LNCAP (cell line): ENCODE data around the gene CRYGC.
"Not testable (repeated sequence)": the region's sequence is repeated elsewhere in the genome, so short reads cannot be mapped to it uniquely, and the experiment has no call there.

Experiments
- CTCF ChIP-seq: fragments of 450-650 bp; IDR thresholded peaks from 2 replicates; pipeline ENCODE4 v1.5.1; 2017; ENCODE audit warnings: mild to moderate bottlenecking

Gene CRYGC

DNA sequence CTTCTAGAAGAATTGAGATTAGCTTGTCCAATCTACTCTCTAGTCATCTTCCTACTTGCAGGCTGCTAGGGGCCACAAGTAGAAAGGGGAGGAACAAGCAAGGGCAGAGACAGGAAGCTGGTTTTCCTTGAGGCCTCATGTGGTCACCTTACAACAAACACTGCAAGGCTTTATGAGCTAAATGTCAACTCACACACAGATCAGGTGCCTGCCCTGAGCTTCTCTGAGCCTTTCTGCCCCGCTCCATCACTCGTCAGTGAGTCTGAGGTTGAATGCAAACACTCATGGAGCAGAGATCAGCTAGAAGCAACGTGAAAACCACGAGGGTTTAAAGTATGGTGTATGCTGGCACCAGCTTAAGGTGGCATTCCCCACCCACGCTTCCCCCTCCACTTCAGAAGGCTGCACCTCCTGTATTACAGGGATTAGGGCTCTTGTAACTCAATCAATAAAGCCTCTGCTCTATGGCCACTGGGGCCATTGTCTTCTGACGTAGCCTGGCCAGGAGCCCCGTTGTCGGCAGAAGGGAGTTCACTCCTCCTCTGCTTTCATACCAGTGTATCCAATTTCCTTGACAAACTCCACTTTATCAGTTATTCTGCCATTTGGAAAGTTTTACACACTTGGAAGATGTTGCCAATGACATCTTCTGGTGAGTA lies 5.4 kb upstream of the CRYGC start:
- TF ChIP-seq CTCF = no peak

- no peak for TF ChIP-seq CTCF
These were observed 1.1 kb upstream of the CRYGC start for GRCh38 chr2:208130712-208131110.

DNA sequence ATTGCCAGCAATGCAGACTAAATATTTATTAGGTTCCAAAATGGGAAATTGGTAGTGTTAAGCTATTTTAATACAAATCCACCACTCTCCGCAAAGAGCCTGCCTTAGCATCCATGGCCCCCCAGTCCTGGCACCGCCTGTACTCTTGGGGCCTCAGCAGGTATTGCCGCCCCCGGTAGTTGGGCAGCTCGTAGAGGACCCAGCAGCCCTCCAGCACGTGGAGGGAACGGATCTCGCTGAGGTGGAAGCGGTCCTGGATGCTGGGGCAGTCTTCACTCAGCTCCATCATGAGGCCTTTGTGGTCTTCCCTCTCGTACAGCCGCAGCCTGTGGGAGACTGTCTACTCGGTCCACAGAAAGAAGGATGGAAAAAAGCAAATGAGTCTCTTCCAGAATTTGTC lies 1.5 kb downstream of the CRYGC start:
- no peak for TF ChIP-seq CTCF

- TF ChIP-seq CTCF = no peak
These were observed 2.5 kb downstream of the CRYGC start for GRCh38 chr2:208127090-208127489.

- TF ChIP-seq CTCF = no peak
These were observed 4.4 kb downstream of the CRYGC start for GRCh38 chr2:208125251-208125650.

- TF ChIP-seq CTCF = not testable (repeated sequence)
These were observed 5.5 kb downstream of the CRYGC start, which contains the start of gene CRYGD for GRCh38 chr2:208124013-208124715. TSS of gene CRYGD (minus strand) at chr2:208124524. CDS start at chr2:208124473, 51 bp downstream.

- no peak for TF ChIP-seq CTCF
These were observed 7.4 kb downstream of the CRYGC start for GRCh38 chr2:208122248-208122647.
